ENCODE data around the gene AFF1. TPM values are rescaled to one million over a fixed set of nuclear protein-coding genes. Genes with fewer than 3 reads are reported as not detected.
A peak's percentile ranks its signal among the peaks of the same experiment; 100 is the strongest.
"Not testable (repeated sequence)": the region's sequence is repeated elsewhere in the genome, so short reads cannot be mapped to it uniquely, and the experiment has no call there.

The AFF1 gene
- total RNA-seq, 1 experiment from 2014 or later: 10.9 TPM

DNA sequence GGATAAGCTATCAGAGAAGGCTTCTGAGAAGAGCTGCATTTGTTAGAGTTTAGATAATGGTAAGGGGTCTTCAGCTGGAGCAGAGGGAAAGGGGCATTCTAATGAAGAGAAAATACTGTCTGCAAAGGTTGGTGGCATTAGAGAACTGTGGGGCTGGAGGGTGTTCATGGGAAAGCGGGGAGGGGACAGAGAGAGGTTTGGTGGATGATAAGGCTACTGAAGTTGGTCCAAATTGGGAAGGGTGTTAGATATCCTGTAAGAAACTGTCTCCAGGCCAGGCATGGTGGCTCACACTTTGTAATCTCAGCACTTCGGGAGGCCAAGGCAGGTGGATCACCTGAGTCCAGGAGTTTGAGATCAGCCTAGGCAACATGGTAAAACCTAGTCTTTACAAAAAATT lies 59.9 kb downstream of the AFF1 start:
- no peak for DNase-seq (ENCODE audit: low read depth, low spot score)
- in situ Hi-C loops (cut with HindIII; ENCODE audit: low pct_unique_long_range_greater_than_20kb, low sequenced_read_pairs): no loop called here

DNA sequence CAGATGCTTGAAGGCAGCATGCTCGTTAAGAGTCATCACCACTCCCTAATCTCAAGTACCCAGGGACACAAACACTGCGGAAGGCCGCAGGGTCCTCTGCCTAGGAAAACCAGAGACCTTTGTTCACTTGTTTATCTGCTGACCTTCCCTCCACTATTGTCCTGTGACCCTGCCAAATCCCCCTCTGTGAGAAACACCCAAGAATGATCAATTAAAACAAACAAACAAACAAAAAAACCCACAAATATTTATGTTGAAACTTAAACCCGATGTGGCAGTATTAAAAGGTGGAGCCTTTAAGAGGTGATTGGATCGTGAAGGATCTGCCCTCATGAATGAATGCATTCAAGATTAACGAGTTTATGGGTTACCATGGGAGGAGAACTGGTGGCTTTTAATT lies 61.7 kb downstream of the AFF1 start:
- in situ Hi-C loops (cut with HindIII; ENCODE audit: low pct_unique_long_range_greater_than_20kb, low sequenced_read_pairs); DNase-seq (ENCODE audit: low read depth, low spot score): not testable (repeated sequence)

GRCh38 chr4:86999136-86999643 lies 64.4 kb downstream of the AFF1 start:
- in situ Hi-C loops (cut with HindIII; ENCODE audit: low pct_unique_long_range_greater_than_20kb, low sequenced_read_pairs): no loop called here
- no peak for DNase-seq (ENCODE audit: low read depth, low spot score)

- in situ Hi-C loops (cut with HindIII; ENCODE audit: low pct_unique_long_range_greater_than_20kb, low sequenced_read_pairs): no loop called here
- DNase-seq (ENCODE audit: low read depth, low spot score): peak; percentile 46
These were observed 67.9 kb downstream of the AFF1 start for GRCh38 chr4:87002682-87003043.

DNA sequence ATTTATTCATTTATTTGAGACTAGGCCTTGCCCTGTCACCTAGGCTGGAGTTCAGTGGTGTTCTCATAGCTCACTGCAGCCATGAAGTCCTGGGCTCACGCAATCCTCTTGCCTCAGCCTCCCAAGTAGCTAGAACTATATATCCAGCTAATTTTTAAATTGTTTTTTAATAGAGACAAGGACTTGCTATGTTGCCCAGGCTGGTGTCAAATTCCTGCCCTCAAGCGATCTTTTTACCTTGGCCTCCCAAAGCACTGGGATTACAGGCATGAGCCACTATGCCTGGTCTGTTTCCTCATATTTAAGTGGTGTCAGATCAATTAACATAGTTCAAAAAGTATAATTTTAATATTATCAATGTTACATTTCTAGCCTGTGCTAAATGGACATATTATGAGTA lies 68.5 kb downstream of the AFF1 start:
- in situ Hi-C loops (cut with HindIII; ENCODE audit: low pct_unique_long_range_greater_than_20kb, low sequenced_read_pairs): no loop called here
- peak; percentile 20 for DNase-seq (ENCODE audit: low read depth, low spot score)

GRCh38 chr4:87005369-87005689 lies 70.5 kb downstream of the AFF1 start:
- DNase-seq (ENCODE audit: low read depth, low spot score): peak; percentile 51
- in situ Hi-C loops (cut with HindIII; ENCODE audit: low pct_unique_long_range_greater_than_20kb, low sequenced_read_pairs): no loop called here

- in situ Hi-C loops (cut with HindIII; ENCODE audit: low pct_unique_long_range_greater_than_20kb, low sequenced_read_pairs): no loop called here
- DNase-seq (ENCODE audit: low read depth, low spot score): no peak
These were observed 71.0 kb downstream of the AFF1 start for GRCh38 chr4:87005690-87006425.

- no peak for DNase-seq (ENCODE audit: low read depth, low spot score)
- in situ Hi-C loops (cut with HindIII; ENCODE audit: low pct_unique_long_range_greater_than_20kb, low sequenced_read_pairs): no loop called here
These were observed 71.5 kb downstream of the AFF1 start for GRCh38 chr4:87006426-87006675.

DNA sequence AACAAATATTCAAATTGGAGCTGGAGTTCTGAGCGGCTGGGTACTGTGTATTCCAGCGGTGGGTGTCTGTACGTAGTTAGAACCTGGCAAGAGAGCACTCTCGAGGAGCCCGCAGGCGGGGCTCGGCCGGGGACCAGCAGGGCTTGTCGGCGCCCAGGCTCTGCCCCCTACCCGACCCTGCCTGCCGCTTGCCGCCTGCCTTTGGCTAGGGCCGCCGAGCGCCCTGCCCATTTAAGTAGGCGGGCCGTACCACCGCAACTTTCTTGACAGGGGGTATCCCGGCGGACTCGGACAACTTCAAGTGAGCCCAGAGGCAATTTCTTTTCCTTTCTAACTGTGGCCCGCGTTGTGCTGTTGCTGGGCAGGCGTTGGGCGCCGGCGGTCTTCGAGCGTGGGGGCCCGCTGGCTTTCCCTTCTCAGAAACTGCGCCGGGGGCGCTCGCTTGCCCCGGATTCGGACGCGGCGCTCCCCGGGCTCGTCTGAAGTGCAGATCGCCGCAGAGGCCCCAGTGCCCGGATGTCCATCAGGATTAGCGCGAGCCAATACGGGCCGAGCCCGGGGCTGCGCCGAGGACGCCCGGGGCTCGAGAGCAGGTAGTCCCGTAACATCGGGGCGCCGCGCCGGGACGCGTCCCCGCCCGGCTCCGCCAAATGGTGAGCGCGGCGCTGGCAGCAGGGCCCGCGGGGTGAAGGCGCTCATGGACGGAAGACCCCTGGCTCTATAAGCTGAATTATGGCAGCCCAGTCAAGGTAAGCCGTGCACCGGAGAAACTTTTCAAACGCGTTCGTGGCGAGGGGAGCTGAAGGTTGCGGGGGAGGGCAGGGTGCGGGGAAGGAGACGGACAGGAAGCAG lies 72.1 kb downstream of the AFF1 start:
- peak; percentile 83 for DNase-seq (ENCODE audit: low read depth, low spot score)
- in situ Hi-C loops (cut with HindIII; ENCODE audit: low pct_unique_long_range_greater_than_20kb, low sequenced_read_pairs): no loop called here

DNA sequence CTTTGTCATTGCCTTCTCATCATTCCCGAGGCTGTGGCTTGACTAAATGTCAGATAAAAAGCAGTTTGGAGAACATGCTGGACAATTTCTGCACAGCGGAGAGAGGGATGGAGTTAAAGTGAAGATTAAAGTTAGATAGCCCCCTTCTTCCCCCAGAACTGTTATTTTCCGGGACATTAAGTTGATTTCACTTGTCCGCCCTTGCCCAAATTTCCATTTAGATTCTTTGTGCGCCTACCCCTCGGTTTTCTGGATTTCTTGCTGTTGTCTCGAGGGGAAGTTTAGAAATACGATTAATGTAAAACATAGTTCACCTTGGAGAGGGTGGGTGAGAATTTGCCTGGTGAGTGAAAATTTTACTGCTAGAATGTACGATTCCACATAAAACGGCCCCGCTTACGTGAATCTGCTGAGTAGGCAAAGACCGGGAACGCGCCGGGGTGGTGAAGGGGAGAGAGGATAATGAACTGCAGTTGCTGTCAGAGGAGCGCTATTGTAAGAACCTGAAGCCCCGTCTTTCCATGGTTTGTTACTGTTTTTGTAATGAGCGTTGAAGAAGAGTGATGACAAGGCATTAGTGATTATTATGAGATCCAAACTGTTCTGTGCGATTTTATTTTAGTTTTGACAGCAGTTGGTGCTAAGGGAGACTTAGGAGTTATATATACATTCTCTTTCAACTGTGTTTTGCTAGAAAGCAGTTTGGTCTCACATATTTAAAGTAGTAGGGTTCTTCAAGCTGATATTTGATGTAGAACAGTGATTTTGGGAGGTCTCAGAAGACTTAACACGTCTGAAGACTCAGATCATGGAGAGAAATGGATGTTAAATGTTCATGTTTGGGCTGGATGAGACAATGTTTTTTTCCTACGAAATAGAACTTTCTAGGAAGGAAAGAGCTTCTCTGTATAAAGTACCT lies 73.0 kb downstream of the AFF1 start:
- in situ Hi-C loops (cut with HindIII; ENCODE audit: low pct_unique_long_range_greater_than_20kb, low sequenced_read_pairs): no loop called here
- DNase-seq (ENCODE audit: low read depth, low spot score): peak; percentile 54

- in situ Hi-C loops (cut with HindIII; ENCODE audit: low pct_unique_long_range_greater_than_20kb, low sequenced_read_pairs): no loop called here
- no peak for DNase-seq (ENCODE audit: low read depth, low spot score)
These were observed 74.4 kb downstream of the AFF1 start for GRCh38 chr4:87009095-87009648.

GRCh38 chr4:87010192-87010591 lies 75.4 kb downstream of the AFF1 start:
- DNase-seq (ENCODE audit: low read depth, low spot score): no peak
- in situ Hi-C loops (cut with HindIII; ENCODE audit: low pct_unique_long_range_greater_than_20kb, low sequenced_read_pairs): no loop called here

DNA sequence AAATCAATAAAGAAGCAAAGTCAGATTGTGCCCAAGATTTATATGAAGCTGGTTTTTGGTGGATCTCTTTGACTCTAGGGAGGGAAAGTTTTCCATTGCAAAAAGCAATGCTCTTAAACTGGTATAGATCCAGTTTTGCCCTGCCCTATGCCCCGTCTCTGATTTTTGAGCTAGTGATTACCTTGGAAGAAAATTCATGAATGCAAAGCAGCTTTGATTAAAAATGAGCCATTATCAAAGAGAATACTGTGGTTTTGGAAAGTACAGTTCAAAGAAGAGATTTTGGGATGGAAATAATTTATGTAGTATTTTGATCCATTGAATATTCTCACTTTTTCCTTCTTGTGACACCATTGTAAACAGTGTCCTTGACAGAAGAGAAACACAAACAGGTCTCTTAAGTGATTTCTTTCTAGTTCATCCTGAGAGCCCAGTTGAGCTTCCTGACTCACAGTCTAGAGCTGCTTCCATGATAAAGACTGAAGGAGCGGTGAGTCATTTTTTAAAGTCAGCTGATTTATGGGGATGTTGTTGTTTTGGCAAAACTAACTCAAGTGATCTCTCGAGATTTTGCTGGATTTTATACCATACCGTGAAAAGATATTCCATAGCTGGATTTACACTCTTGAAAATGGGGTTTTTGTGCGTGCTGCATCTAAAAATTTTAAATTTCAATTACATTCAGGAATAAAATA lies 76.7 kb downstream of the AFF1 start:
- in situ Hi-C loops (cut with HindIII; ENCODE audit: low pct_unique_long_range_greater_than_20kb, low sequenced_read_pairs): no loop called here
- DNase-seq (ENCODE audit: low read depth, low spot score): peak; percentile 76

- in situ Hi-C loops (cut with HindIII; ENCODE audit: low pct_unique_long_range_greater_than_20kb, low sequenced_read_pairs): no loop called here
These were observed 77.6 kb downstream of the AFF1 start for GRCh38 chr4:87012265-87012953.

DNA sequence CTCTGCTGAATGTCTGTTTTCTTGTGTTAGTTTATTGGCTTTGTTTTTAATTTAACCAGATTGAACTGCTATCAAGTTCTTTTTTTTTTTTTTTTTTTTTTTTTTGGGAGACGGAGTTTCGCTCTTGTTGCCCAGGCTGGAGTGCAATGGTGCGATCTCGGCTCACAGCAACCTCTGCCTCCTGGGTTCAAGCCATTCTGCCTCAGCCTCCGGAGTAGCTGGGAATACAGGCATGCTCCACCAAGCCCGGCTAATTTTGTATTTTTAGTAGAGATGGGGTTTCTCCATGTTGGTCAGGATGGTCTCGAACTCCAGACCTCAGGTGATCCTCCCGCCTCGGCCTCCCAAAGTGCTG lies 78.1 kb downstream of the AFF1 start:
- in situ Hi-C loops (cut with HindIII; ENCODE audit: low pct_unique_long_range_greater_than_20kb, low sequenced_read_pairs); DNase-seq (ENCODE audit: low read depth, low spot score): not testable (repeated sequence)

More at GRCh38 chr4:87012265-87012953, 77.6 kb downstream of the AFF1 start:
- DNase-seq (ENCODE audit: low read depth, low spot score): no peak

GRCh38 chr4:87014284-87014782 lies 79.5 kb downstream of the AFF1 start:
- DNase-seq (ENCODE audit: low read depth, low spot score): no peak
- in situ Hi-C loops (cut with HindIII; ENCODE audit: low pct_unique_long_range_greater_than_20kb, low sequenced_read_pairs): no loop called here

- DNase-seq (ENCODE audit: low read depth, low spot score): no peak
- in situ Hi-C loops (cut with HindIII; ENCODE audit: low pct_unique_long_range_greater_than_20kb, low sequenced_read_pairs): no loop called here
These were observed 80.6 kb downstream of the AFF1 start for GRCh38 chr4:87015416-87015815.
